Cardiac muscle cell (in vitro differentiated cells and primary cell): ENCODE measurements around the gene TRIM54. TPM values are rescaled to one million over a fixed set of nuclear protein-coding genes. Genes with fewer than 3 reads are reported as not detected.
"Not testable (repeated sequence)": the region's sequence is repeated elsewhere in the genome, so short reads cannot be mapped to it uniquely, and the experiment has no call there.

Source experiments
- DNase-seq, 2 donors: peaks; one replicate each; pipeline versions ENCODE4 v3.0.0 to v3.0.0-alpha.2; 2010 to 2017; ENCODE audit warnings: low read depth in 1 of 2, low spot score in 1 of 2
- H3K27ac ChIP-seq: fragments of 200-600 bp; sonication (generic); 2 replicates; pipeline ENCODE4 v1.5.1; 2016
- H3K27me3 ChIP-seq: fragments of 200-600 bp; sonication (generic); 2 replicates; pipeline ENCODE4 v1.6.0; 2016; ENCODE audit warnings: control low read depth
- H3K36me3 ChIP-seq: fragments of 200-600 bp; sonication (generic); 2 replicates; pipeline ENCODE4 v1.5.1; 2016; ENCODE audit warnings: control low read depth
- H3K4me1 ChIP-seq: fragments of 200-600 bp; sonication (generic); 2 replicates; pipeline ENCODE4 v1.8.1; 2017; ENCODE audit warnings: low read depth, mild to moderate bottlenecking, mixed run types
- H3K4me3 ChIP-seq: fragments of 200-600 bp; sonication (generic); 2 replicates; pipeline ENCODE4 v1.5.1; 2016; ENCODE audit warnings: mild to moderate bottlenecking
- H3K9me3 ChIP-seq: fragments of 200-600 bp; sonication (generic); 2 replicates; pipeline ENCODE4 v1.5.1; 2017; ENCODE audit warnings: low read depth, mild to moderate bottlenecking, control low read depth
- CTCF ChIP-seq: IDR thresholded peaks from 2 replicates; pipeline ENCODE4 v1.5.1; 2012; ENCODE audit warnings: low read depth, mild to moderate bottlenecking, low read length
- polyA plus RNA-seq: library from polyadenylated mRNA; unstranded; fragments of >200 nt; fragmentation: Nextera tagmentation; extraction: Ambion mirVana; gene quantifications from 2 replicates; pipeline ENCODE4 v1.2.1, GENCODE V29; 2016
- total RNA-seq: library from RNA; depleted of rRNA; stranded (reverse); fragments of >200 nt; gene quantifications from 2 replicates; pipeline ENCODE4 v1.2.3, GENCODE V29; 2016

Gene TRIM54
- total and polyA plus RNA-seq, 2 experiments from 2014 or later, result 46.7 to 65.9 TPM

GRCh38 chr2:27271631-27272340, 10.4 kb upstream of the TRIM54 start:
- H3K4me1 ChIP-seq, result peaks cover 63% of the 10 kb centered on the region
- no peak overlapping the region for H3K4me3 ChIP-seq
- peak in 1 of 2 donors; percentile 91 for DNase-seq
- no peaks in the 10 kb centered on the region for H3K27me3 ChIP-seq
- H3K36me3 ChIP-seq, result no peaks in the 10 kb centered on the region
- TF ChIP-seq CTCF, result no peak
- no peaks in the 10 kb centered on the region for H3K9me3 ChIP-seq
- H3K27ac ChIP-seq, result peak overlapping the region; percentile 96

GRCh38 chr2:27272537-27273522, 9.4 kb upstream of the TRIM54 start:
- H3K36me3 ChIP-seq, H3K4me3 ChIP-seq, DNase-seq, H3K9me3 ChIP-seq, H3K27me3 ChIP-seq: not testable (repeated sequence)
- peaks cover 63% of the 10 kb centered on the region for H3K4me1 ChIP-seq
- peak overlapping the region; percentile 96 for H3K27ac ChIP-seq

- no peak within 1 kb of the TSS for H3K4me3 ChIP-seq
- no peaks in the 10 kb centered on the region for H3K36me3 ChIP-seq
- H3K9me3 ChIP-seq, result no peaks in the 10 kb centered on the region
- peaks cover 60% of the 10 kb centered on the region for H3K4me1 ChIP-seq
- TF ChIP-seq CTCF, result no peak
- H3K27ac ChIP-seq, result peak within 1 kb of the TSS; percentile 96
- peak in 1 of 2 donors; percentile 69 for DNase-seq
- H3K27me3 ChIP-seq, result no peaks in the 10 kb centered on the region
Measured at GRCh38 chr2:27275211-27276150, 6.7 kb upstream of the TRIM54 start, which contains the start of gene DNAJC5G. Gene DNAJC5G (plus strand): TSS chr2:27275433. CDS start chr2:27276729, 1,296 bp downstream.

GRCh38 chr2:27278010-27278409, 4.2 kb upstream of the TRIM54 start:
- H3K9me3 ChIP-seq, result no peaks in the 10 kb centered on the region
- no peaks in the 10 kb centered on the region for H3K27me3 ChIP-seq
- no peak overlapping the region for H3K4me3 ChIP-seq
- TF ChIP-seq CTCF, result no peak
- H3K36me3 ChIP-seq, result no peaks in the 10 kb centered on the region
- H3K4me1 ChIP-seq, result peaks cover 62% of the 10 kb centered on the region
- DNase-seq, result no peak
- no peak overlapping the region for H3K27ac ChIP-seq

- Histone ChIP-seq H3K4me3 (no peak overlapping the region), H3K9me3 (no peaks in the 10 kb centered on the region), H3K27ac (peak overlapping the region; percentile 97), H3K27me3 (no peaks in the 10 kb centered on the region), H3K36me3 (no peaks in the 10 kb centered on the region), H3K4me1 (peaks cover 46% of the 10 kb centered on the region)
- no peak for TF ChIP-seq CTCF
- no peak for DNase-seq
Measured at GRCh38 chr2:27280826-27281225, 1.4 kb upstream of the TRIM54 start.
